DMS153 treated with DMSO at 0.1 percent for 48 hours (cell line): ENCODE measurements around the gene MAGOHB.
"Not testable (repeated sequence)": the region's sequence is repeated elsewhere in the genome, so short reads cannot be mapped to it uniquely, and the experiment has no call there.

ENCODE experiments used
- DNase-seq: peaks from one replicate; lab custom pipeline; 2025; ENCODE audit not compliant: unreplicated experiment; lab: John Stamatoyannopoulos, UW

The MAGOHB gene

GRCh38 chr12:10613349-10614055 is at the start of gene MAGOHB:
TSS of gene MAGOHB (minus strand) at chr12:10613609. CDS start at chr12:10613532, 77 bp downstream.
- peak; percentile 96 for DNase-seq

DNA sequence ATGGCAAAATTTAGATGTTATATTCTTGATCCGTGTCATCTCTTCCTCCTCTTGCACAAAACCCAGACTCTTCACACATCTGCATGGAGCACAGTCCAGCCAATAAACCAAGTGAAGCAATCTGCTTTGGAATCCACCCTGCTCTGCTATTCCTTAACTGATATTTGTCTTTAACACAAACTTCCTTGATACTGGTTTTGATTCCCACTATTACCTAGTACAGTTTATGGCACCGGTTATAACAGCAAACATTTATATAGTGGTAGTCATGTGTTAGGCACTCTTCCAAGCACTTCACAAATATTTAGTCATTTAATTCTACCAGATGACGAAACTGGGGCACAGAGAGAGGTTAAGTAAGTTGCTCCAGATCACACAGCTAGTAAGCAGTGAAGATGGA is 47.9 kb upstream of the MAGOHB start:
- DNase-seq, result no peak

- DNase-seq, result no peak
Observed at GRCh38 chr12:10654003-10654402, 40.6 kb upstream of the MAGOHB start.

GRCh38 chr12:10652192-10652591 is 38.8 kb upstream of the MAGOHB start:
- no peak for DNase-seq

DNA sequence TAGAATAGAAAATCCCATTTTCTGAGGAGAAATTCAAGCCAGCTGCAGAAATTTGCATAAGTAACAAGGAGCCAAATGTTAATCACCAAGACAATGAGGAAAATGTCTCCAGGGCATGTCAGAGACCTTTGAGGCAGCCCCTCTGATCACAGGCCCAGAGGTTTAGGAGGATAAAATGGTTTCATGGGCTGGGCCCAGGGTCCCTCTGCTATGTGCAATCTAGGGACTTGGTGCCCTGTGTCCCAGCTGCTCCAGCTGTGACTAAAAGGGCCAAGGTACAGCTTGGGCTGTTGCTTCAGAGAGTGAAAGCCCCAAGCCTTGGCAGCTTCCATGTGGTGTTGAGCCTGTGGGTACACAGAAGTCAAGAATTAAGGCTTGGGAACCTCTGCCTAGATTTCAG is 33.2 kb upstream of the MAGOHB start:
- DNase-seq, result not testable (repeated sequence)

- no peak for DNase-seq
Observed at GRCh38 chr12:10645910-10646309, 32.5 kb upstream of the MAGOHB start.

- no peak for DNase-seq
Observed at GRCh38 chr12:10641735-10642500, 28.5 kb upstream of the MAGOHB start.

DNA sequence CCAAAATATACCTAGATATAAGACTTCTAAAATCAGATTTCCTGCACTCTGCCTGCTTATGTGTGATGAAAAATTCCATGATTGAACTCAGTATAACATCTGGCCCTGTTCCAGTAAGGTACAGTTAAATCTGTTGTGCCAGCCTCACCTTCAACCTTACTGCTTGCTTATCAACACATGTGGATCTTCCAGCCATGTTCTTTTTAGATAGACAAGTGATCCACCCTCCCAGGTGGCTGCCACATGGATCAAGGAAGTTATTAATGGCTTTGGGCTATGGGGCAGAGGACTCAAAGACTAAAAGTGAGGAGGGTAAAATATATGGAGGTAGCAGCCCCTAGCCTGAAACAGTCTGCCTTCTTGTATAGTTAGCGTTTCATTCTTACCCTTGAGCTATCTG is 25.3 kb upstream of the MAGOHB start:
- no peak for DNase-seq

- no peak for DNase-seq
Observed at GRCh38 chr12:10636611-10637010, 23.2 kb upstream of the MAGOHB start.

DNA sequence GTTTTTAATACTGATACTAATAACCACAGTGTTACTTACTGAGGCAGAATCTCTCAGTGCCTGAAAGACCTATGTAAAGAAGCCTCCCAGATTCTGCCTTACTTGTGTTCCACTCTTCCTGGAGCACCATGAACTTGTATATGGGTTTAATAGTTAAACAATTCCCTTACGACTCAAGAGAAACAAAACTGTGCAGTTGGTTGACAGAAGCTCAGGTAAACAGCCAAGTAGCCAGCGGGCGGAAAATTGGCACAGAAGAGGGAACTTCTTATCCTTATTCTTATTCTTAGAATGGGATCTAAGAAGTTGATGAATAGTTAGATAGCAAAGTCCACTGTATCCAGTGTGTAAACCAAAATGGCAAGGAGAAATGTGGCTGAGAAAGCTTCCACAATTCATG is 22.7 kb upstream of the MAGOHB start:
- DNase-seq, result no peak

DNA sequence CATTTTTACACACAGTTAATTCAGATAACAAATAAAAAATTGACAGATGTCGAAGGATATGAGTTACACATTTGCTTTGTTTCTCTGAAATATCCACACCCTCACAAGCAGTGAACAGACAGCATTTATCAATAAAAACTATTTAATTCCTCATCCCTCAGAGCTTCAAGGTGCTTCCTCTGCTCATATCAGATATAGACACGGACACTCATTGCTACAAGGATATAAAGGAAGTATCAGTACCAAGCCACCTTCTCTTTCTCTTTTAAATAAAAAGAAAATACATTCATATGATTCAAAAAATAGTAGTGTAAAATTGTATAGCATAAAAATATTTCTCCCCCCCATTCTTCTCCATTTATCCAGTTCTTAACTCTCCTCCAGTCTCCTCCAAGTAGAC is 21.9 kb upstream of the MAGOHB start:
- DNase-seq, result no peak

DNA sequence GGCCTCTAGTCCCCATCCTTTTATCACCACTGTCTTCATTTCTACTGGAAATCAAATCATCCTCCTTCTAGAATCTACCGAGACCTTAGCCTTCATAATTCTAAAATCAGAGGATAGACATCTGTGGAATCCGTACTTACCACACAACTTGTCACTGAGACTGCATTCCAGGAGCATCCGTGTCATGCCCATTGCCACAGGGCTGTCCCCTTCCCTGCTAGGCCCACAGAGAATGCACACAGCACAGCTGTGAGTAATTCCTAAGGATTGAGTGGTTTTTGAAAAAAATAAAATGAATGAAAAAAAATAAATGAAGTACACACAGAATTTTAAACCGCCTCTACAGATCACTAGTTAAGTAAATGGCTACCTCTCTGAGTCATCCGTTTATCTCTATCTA is 21.0 kb upstream of the MAGOHB start:
- DNase-seq, result no peak

DNA sequence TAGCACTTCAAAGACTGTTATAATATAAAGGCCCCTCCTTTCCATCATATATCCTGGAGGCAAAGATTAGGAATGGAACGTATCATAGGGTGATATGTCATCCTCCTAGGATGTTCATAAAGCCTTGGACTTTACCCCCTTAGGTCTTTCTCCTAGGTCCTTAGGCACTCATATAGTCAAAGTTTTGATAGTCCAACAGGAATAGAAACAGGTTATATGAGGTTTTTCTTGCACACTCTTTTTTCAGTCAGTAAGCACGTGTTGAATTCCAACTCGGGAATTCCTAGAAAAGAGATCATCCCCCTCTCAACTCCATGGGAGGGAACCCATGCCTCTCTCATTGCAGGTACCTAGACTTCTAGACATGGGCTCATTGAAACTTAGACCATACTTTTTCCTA is 20.1 kb upstream of the MAGOHB start:
- no peak for DNase-seq

DNA sequence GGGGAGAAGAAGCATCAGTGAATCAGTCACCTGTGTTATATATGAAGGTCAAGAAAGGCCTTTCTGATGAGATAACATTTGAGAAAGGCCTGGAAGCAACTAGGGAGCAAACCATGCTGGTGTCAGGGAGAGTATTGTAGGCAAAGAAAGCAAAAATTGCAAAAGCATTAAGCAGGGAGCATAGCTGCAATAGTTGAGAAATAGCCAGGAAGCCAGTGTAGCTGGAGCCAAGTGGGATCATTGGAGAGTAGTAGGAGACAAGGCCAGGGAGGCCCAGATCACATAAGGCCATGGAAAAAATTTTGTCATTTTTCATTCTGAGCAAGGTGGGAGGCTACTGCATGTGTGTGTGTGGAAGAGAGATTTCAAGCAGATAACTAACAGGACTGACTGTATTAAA is 18.8 kb upstream of the MAGOHB start:
- DNase-seq, result no peak

DNA sequence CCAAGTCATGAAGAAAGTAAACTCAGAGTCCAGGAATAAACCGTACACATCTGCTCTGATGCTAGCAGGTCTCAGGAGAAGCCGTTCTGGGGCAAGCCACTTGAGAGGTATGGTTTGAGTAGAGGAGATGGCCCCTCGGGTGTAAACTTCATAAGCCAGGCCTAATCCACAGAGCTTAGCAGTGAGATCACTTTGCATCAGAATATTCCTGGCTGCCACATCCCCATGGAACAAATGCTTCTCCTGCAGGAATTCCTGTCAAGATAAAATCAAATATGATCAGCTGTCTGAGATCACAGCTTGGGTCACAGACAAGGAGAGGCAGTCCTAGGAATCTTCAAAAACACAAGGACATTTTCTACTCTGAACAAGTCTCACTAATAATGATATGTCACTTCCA is 11.2 kb upstream of the MAGOHB start:
- DNase-seq, result no peak

- no peak for DNase-seq
Observed at GRCh38 chr12:10623131-10623530, 9.7 kb upstream of the MAGOHB start.

GRCh38 chr12:10621278-10621677 is 7.9 kb upstream of the MAGOHB start:
- no peak for DNase-seq

- no peak for DNase-seq
Observed at GRCh38 chr12:10620078-10620779, 6.8 kb upstream of the MAGOHB start.

GRCh38 chr12:10618338-10618987 is 5.1 kb upstream of the MAGOHB start:
- no peak for DNase-seq

DNA sequence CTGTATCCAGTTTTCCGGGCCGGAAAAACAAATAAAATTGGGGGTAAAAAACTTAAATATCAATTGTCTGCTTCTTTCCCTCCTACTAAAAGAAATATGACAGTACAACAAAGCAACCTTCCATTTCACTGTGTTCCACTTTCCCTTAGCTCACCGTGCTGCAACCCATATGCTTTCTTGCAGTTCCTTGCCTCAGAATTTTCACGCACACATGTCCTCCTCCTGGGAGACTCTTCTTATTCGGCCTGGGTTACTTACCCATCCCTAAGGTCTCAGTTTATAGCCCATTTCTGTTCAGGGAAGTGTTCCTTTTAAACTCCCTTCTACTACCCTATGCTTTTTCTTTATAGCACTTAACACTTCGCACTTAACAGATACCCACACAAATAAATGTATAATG is 4.5 kb upstream of the MAGOHB start:
- DNase-seq, result no peak

DNA sequence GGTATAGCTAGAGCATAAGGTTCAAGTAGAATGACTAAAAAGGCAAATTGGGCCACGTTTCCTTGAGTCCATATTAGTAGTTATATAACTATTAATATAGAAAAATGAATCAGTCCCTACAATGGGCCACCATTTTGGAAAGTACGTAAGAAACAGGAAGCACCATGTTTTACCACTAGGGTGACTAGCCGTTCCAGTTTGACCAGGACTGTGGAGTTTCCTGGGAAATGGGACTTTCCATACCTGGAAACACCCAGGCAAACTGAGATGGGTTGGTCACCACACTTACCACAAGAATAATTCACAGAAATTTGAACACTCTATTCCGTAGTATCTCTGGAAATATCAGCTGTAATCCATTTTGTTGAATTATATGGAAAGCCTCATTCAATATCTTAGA is 2.1 kb upstream of the MAGOHB start:
- no peak for DNase-seq

GRCh38 chr12:10614056-10614370 is 604 bp upstream of the MAGOHB start:
- DNase-seq, result no peak
